ENCODE measurements around the gene JAKMIP3.

DNA sequence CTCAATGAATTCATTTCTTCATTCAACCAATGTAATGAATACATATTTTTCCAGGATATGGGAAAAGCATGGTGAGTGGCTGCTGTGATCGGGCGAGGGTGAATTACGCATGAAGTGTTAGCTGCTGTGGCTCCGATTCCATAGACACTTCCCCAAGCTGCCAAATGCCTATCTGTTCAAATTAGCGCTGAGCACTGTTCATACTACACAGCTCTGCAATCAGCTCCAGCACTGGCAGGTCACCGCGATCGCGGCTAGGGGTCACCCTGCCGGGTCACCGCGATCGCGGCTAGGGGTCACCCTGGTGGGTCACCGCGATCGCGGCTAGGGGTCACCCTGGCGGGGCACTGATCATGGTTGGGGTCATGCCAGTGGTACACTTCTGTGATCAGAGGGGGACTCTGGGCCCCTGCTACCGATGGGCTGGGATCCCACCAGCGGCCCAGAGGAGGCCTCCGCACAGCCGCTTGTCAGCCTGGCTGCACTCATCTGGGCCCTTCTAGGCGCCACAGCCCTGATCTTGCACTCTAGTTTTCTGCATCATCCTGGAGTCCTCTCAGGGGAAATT lies 49.3 kb downstream of the JAKMIP3 start:
- TF ChIP-seq, protein P1, sequence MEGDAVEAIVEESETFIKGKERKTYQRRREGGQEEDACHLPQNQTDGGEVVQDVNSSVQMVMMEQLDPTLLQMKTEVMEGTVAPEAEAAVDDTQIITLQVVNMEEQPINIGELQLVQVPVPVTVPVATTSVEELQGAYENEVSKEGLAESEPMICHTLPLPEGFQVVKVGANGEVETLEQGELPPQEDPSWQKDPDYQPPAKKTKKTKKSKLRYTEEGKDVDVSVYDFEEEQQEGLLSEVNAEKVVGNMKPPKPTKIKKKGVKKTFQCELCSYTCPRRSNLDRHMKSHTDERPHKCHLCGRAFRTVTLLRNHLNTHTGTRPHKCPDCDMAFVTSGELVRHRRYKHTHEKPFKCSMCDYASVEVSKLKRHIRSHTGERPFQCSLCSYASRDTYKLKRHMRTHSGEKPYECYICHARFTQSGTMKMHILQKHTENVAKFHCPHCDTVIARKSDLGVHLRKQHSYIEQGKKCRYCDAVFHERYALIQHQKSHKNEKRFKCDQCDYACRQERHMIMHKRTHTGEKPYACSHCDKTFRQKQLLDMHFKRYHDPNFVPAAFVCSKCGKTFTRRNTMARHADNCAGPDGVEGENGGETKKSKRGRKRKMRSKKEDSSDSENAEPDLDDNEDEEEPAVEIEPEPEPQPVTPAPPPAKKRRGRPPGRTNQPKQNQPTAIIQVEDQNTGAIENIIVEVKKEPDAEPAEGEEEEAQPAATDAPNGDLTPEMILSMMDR (IDR thresholded peaks at IDR 0.05), result no peak
- TF ChIP-seq POLR2A (IDR thresholded peaks at IDR 0.05), result no peak

Data from adrenal gland (tissue), 5 donors.